Astrocyte (in vitro differentiated cells and primary cell): ENCODE measurements around the gene UGT1A4. TPM values are rescaled to one million over a fixed set of nuclear protein-coding genes. Genes with fewer than 3 reads are reported as not detected.

Source experiments
- DNase-seq: peaks from one replicate; pipeline ENCODE4 v3.0.0-alpha.2; 2010; ENCODE audit warnings: low read depth
- FAIRE-seq: peaks from 2 replicates; lab custom pipeline; 2011; peaks lifted over from hg19 to GRCh38; lab: Jason Lieb, UNC
- H2AFZ ChIP-seq: 2 replicates; pipeline ENCODE4 v1.6.0; 2012; ENCODE audit warnings: low read depth, low read length, inconsistent platforms
- H3K27ac ChIP-seq: 2 replicates; pipeline ENCODE4 v1.5.1; 2011; ENCODE audit warnings: low read depth, low read length, inconsistent platforms
- H3K27me3 ChIP-seq: 2 replicates; pipeline ENCODE4 v1.6.0; 2011; ENCODE audit warnings: low read length, inconsistent platforms; ENCODE audit not compliant: insufficient read depth
- H3K36me3 ChIP-seq: 2 replicates; pipeline ENCODE4 v1.5.1; 2011; ENCODE audit warnings: low read length, inconsistent platforms; ENCODE audit not compliant: insufficient read depth
- H3K4me1 ChIP-seq: 2 replicates; pipeline ENCODE4 v1.5.1; 2011; ENCODE audit warnings: low read length, inconsistent platforms; ENCODE audit not compliant: insufficient read depth
- H3K4me2 ChIP-seq: 2 replicates; pipeline ENCODE4 v1.6.0; 2012; ENCODE audit warnings: low read length, inconsistent platforms
- H3K4me3 ChIP-seq: 2 replicates; pipeline ENCODE4 v1.5.1; 2011; ENCODE audit warnings: low read depth, mild to moderate bottlenecking, low read length, inconsistent platforms; ENCODE audit not compliant: insufficient read depth
- H3K79me2 ChIP-seq: 2 replicates; pipeline ENCODE4 v1.6.0; 2012; ENCODE audit warnings: mild to moderate bottlenecking, low read length, inconsistent platforms; ENCODE audit not compliant: insufficient read depth
- H3K9ac ChIP-seq: 2 replicates; pipeline ENCODE4 v1.6.0; 2012; ENCODE audit warnings: mild to moderate bottlenecking, low read length, inconsistent platforms
- H3K9me3 ChIP-seq: 2 replicates; pipeline ENCODE4 v1.5.1; 2012; ENCODE audit warnings: low read depth, mild to moderate bottlenecking, low read length, inconsistent platforms; ENCODE audit not compliant: insufficient read depth
- H4K20me1 ChIP-seq: 2 replicates; pipeline ENCODE4 v1.6.0; 2012; ENCODE audit warnings: low read length, inconsistent platforms; ENCODE audit not compliant: insufficient read depth
- H3K27ac Mint-ChIP-seq: one replicate; pipeline ENCODE4 v1.8.0; 2021; ENCODE audit warnings: mild to moderate bottlenecking, mixed read lengths; ENCODE audit not compliant: unreplicated experiment
- H3K27me3 Mint-ChIP-seq: one replicate; pipeline ENCODE4 v1.8.0; 2021; ENCODE audit warnings: low read depth, mixed read lengths; ENCODE audit not compliant: unreplicated experiment
- H3K36me3 Mint-ChIP-seq: one replicate; pipeline ENCODE4 v1.8.0; 2021; ENCODE audit warnings: low read depth, mixed read lengths; ENCODE audit not compliant: unreplicated experiment
- H3K4me1 Mint-ChIP-seq: one replicate; pipeline ENCODE4 v1.8.0; 2021; ENCODE audit warnings: low read depth, mixed read lengths; ENCODE audit not compliant: unreplicated experiment
- H3K4me3 Mint-ChIP-seq: one replicate; pipeline ENCODE4 v1.8.0; 2021; ENCODE audit warnings: mild to moderate bottlenecking, moderate library complexity, mixed read lengths; ENCODE audit not compliant: unreplicated experiment
- H3K9me3 Mint-ChIP-seq: one replicate; pipeline ENCODE4 v1.8.0; 2021; ENCODE audit warnings: mild to moderate bottlenecking, mixed read lengths; ENCODE audit not compliant: unreplicated experiment
- CTCF ChIP-seq: IDR thresholded peaks from 2 replicates; pipeline ENCODE4 v1.5.1; 2011; ENCODE audit warnings: low read depth, mild to moderate bottlenecking, inconsistent platforms, low read length, moderate library complexity; ENCODE audit not compliant: insufficient read depth
- EZH2 ChIP-seq: IDR thresholded peaks from 2 replicates; pipeline ENCODE4 v1.6.1; 2012; ENCODE audit warnings: mild to moderate bottlenecking, low read length, inconsistent platforms; ENCODE audit not compliant: insufficient read depth
- total RNA-seq: library from RNA; stranded (reverse); gene quantifications from 2 replicates; pipeline ENCODE4 v1.2.1, GENCODE V29; 2021

UGT1A4 gene
- total RNA-seq, 1 donor from 2014 or later, result not detected

DNA sequence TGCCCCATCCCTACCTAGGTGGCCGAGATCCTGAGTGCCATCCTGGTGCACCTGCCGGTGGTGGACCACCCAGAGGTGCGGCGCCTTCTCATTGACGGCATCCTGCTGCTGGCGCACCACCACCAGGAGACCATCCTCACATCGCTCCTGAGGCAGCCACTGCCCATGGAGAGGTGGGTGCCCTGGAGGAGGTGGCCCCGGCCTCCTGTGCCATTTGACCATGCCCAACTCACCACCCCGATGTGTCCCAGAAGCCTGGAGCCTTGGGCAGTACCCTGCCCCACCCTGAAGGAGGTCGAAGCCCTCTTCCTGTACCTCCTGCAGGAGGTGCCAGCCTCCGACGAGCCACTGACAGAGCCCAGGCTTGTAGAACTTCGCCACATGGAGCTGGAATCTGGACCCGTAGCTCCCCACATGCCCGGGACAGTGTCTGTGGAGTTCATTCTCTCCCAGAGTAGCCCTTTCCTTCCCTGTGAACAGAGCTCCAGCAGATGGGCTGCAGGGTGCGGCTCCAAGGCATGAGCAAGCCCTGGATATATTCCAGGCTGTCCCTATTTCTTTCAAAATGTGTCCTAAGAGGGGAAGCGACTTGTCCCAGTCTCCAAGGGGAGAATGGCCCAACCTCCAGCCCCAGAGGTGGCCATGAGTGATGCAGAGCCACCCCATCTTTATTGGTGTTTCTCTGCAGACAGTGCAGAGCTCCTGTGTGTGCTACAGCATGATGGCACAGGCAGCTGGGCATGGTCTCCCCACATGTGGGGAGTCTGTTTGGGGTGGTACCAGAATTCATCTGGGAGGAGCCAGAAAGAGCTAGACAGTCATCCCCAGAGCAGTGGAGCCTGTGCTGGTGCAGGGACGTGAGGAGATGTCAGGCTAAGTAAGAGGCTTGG lies 101.6 kb downstream of the UGT1A4 start:
- TF ChIP-seq CTCF (no peak), EZH2 (no peak)
- H3K4me3 ChIP-seq, result no peak overlapping the region
- no peak overlapping the region for H2AFZ ChIP-seq
- no peaks in the 10 kb centered on the region for H3K27me3 ChIP-seq
- FAIRE-seq, result no peak
- Mint-ChIP-seq H3K4me1 (no peaks in the 10 kb centered on the region), H3K4me3 (no peak overlapping the region), H3K36me3 (no peaks in the 10 kb centered on the region), H3K27ac (no peak overlapping the region), H3K27me3 (peaks cover 22% of the 10 kb centered on the region), H3K9me3 (no peaks in the 10 kb centered on the region)
- no peak overlapping the region for H3K27ac ChIP-seq
- no peak for DNase-seq
- no peak overlapping the region for H3K4me2 ChIP-seq
- H3K36me3 ChIP-seq, result no peaks in the 10 kb centered on the region
- H3K79me2 ChIP-seq, result no peaks in the 10 kb centered on the region
- no peak overlapping the region for H3K9ac ChIP-seq
- H3K9me3 ChIP-seq, result no peaks in the 10 kb centered on the region
- H4K20me1 ChIP-seq, result no peaks in the 10 kb centered on the region
- no peaks in the 10 kb centered on the region for H3K4me1 ChIP-seq

DNA sequence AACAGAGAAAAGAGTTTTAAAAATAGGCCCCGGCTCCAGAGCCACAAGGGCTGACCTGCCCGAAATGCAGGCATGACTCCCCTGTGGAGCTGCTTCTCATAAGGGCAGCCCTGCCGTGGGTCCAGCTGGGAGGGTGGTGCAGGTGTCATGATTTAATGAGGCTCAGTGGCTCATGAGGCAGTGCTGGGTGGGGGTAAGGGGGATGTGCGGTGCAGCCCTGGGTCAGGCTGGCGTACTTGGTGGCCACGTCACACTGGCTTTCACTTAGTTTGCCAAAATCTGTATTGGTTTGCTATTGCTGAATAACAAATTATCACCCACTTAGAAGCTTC lies 102.2 kb downstream of the UGT1A4 start:
- H3K36me3 Mint-ChIP-seq, result no peaks in the 10 kb centered on the region
- peaks cover 22% of the 10 kb centered on the region for H3K27me3 Mint-ChIP-seq
- FAIRE-seq (no peak), DNase-seq (no peak)
- Histone ChIP-seq H3K27ac (no peak overlapping the region), H3K4me2 (no peak overlapping the region), H3K79me2 (no peaks in the 10 kb centered on the region), H2AFZ (no peak overlapping the region), H3K9ac (no peak overlapping the region), H4K20me1 (no peaks in the 10 kb centered on the region), H3K36me3 (no peaks in the 10 kb centered on the region), H3K4me3 (no peak overlapping the region), H3K4me1 (no peaks in the 10 kb centered on the region), H3K9me3 (no peaks in the 10 kb centered on the region), H3K27me3 (no peaks in the 10 kb centered on the region)
- no peak overlapping the region for H3K27ac Mint-ChIP-seq
- TF ChIP-seq EZH2 (no peak), CTCF (no peak)
- H3K4me1 Mint-ChIP-seq, result no peaks in the 10 kb centered on the region
- no peaks in the 10 kb centered on the region for H3K9me3 Mint-ChIP-seq
- no peak overlapping the region for H3K4me3 Mint-ChIP-seq

- Mint-ChIP-seq H3K9me3 (no peaks in the 10 kb centered on the region), H3K27me3 (peaks cover 22% of the 10 kb centered on the region), H3K36me3 (no peaks in the 10 kb centered on the region), H3K4me1 (no peaks in the 10 kb centered on the region), H3K4me3 (no peak overlapping the region), H3K27ac (no peak overlapping the region)
- Histone ChIP-seq H3K27me3 (no peaks in the 10 kb centered on the region), H3K79me2 (no peaks in the 10 kb centered on the region), H3K4me1 (no peaks in the 10 kb centered on the region), H3K9ac (no peak overlapping the region), H3K9me3 (no peaks in the 10 kb centered on the region), H3K36me3 (no peaks in the 10 kb centered on the region), H3K4me3 (no peak overlapping the region), H3K27ac (no peak overlapping the region), H2AFZ (no peak overlapping the region), H4K20me1 (no peaks in the 10 kb centered on the region), H3K4me2 (no peak overlapping the region)
- TF ChIP-seq EZH2 (no peak), CTCF (no peak)
- DNase-seq, result no peak
- no peak for FAIRE-seq
These were observed 102.7 kb downstream of the UGT1A4 start for GRCh38 chr2:233821196-233821595.
